Naive thymus-derived CD4-positive, alpha-beta T cell (primary cell): ENCODE results near the gene PPIA. TPM values are rescaled to one million over a fixed set of nuclear protein-coding genes. Genes with fewer than 3 reads are reported as not detected.
A peak's percentile ranks its signal among the peaks of the same experiment; 100 is the strongest.
"Not testable (repeated sequence)": the region's sequence is repeated elsewhere in the genome, so short reads cannot be mapped to it uniquely, and the experiment has no call there.

Experiments
- ATAC-seq: fragments of 150-1000 bp; cut with Tn5 transposase; 2 replicates; pipeline ENCODE4 v1.10.0; 2021; ENCODE audit warnings: mild to moderate bottlenecking, moderate library complexity
- CTCF ChIA-PET: fragments of 350-600 bp; sonication (Branson Sonifier 250); formaldehyde crosslinking; loops from one replicate; lab custom pipeline; 2021; ENCODE audit warnings: antibody characterized with exemption; lab: Charles Lee
- POLR2A ChIA-PET: fragments of 350-600 bp; sonication (Branson Sonifier 250); formaldehyde crosslinking; loops from one replicate; lab custom pipeline; 2021; ENCODE audit warnings: antibody characterized with exemption, inconsistent platforms; lab: Charles Lee
- DNase-seq, 9 donors: peaks; one replicate each; pipeline versions ENCODE4 v3.0.0 to v3.0.0-alpha.2; 2020 to 2022; ENCODE audit warnings: mixed read lengths in 1 of 9
- H3K27ac ChIP-seq: one replicate; pipeline ENCODE4 v1.7.0; 2013; ENCODE audit warnings: mild to moderate bottlenecking, low read depth, low read length, moderate library complexity
- H3K27me3 ChIP-seq, 2 donors: one replicate each; pipeline ENCODE4 v1.7.0; 2013; ENCODE audit warnings: low read length in 2 of 2, mild to moderate bottlenecking in 2 of 2, moderate library complexity in 2 of 2; ENCODE audit not compliant: control insufficient read depth in 2 of 2, insufficient read depth in 2 of 2
- H3K36me3 ChIP-seq, 3 experiments: 1 replicate in 2 of 3; 2 replicates in 1 of 3; pipeline ENCODE4 v1.7.0; 2013; ENCODE audit warnings: low read length in 3 of 3, mild to moderate bottlenecking in 3 of 3, moderate library complexity in 1 of 3; ENCODE audit not compliant: insufficient read depth in 3 of 3, control insufficient read depth in 2 of 3
- H3K4me1 ChIP-seq, 2 donors: one replicate each; pipeline ENCODE4 v1.7.0; 2013; ENCODE audit warnings: low read length in 2 of 2, mild to moderate bottlenecking in 2 of 2, moderate library complexity in 1 of 2; ENCODE audit not compliant: control insufficient read depth in 2 of 2, insufficient read depth in 2 of 2
- H3K4me3 ChIP-seq: 2 replicates; pipeline ENCODE4 v1.7.0; 2013; ENCODE audit warnings: mild to moderate bottlenecking, low read length
- H3K9me3 ChIP-seq, 3 experiments: 1 replicate in 2 of 3; 2 replicates in 1 of 3; pipeline ENCODE4 v1.7.0; 2013; ENCODE audit warnings: low read length in 3 of 3; ENCODE audit not compliant: control insufficient read depth in 2 of 3
- H3K27ac Mint-ChIP-seq, 9 donors: one replicate each; pipeline ENCODE4 v1.8.0; 2020 to 2022; ENCODE audit warnings: mixed read lengths in 9 of 9, mild to moderate bottlenecking in 8 of 9, moderate library complexity in 5 of 9, inconsistent platforms in 2 of 9
- H3K27me3 Mint-ChIP-seq, 5 donors: one replicate each; pipeline ENCODE4 v1.8.0; 2021 to 2022; ENCODE audit warnings: mixed read lengths in 5 of 5, mild to moderate bottlenecking in 1 of 5
- H3K36me3 Mint-ChIP-seq, 5 donors: one replicate each; pipeline ENCODE4 v1.8.0; 2020 to 2022; ENCODE audit warnings: mixed read lengths in 5 of 5, mild to moderate bottlenecking in 3 of 5, inconsistent platforms in 1 of 5
- H3K4me1 Mint-ChIP-seq, 7 donors: one replicate each; pipeline ENCODE4 v1.8.0; 2020 to 2022; ENCODE audit warnings: mixed read lengths in 7 of 7, mild to moderate bottlenecking in 3 of 7, inconsistent platforms in 1 of 7
- H3K4me3 Mint-ChIP-seq, 10 donors: one replicate each; pipeline ENCODE4 v1.8.0; 2020 to 2022; ENCODE audit warnings: mild to moderate bottlenecking in 10 of 10, mixed read lengths in 10 of 10, moderate library complexity in 6 of 10, inconsistent platforms in 2 of 10
- H3K9me3 Mint-ChIP-seq, 11 donors: one replicate each; pipeline ENCODE4 v1.8.0; 2020 to 2022; ENCODE audit warnings: mixed read lengths in 11 of 11, mild to moderate bottlenecking in 4 of 11, inconsistent platforms in 1 of 11, moderate library complexity in 1 of 11
- intact Hi-C, 2 donors: fragments of 100-400 bp; cut with micrococcal nuclease; formaldehyde crosslinking; loops; one replicate each; pipeline ENCODE4 v1.15.1; 2023
- polyA plus RNA-seq, 2 donors: library from polyadenylated mRNA; unstranded; fragments of 300-500 nt; fragmentation: Illumina TruSeq; gene quantifications; one replicate each; pipeline ENCODE4 v1.2.3, GENCODE V29; 2021
- total RNA-seq, 6 experiments: library from RNA in 5 of 6; stranded (reverse) in 5 of 6; gene quantifications; 1 replicate in 5 of 6; 2 replicates in 1 of 6; pipeline ENCODE4 v1.2.3 and lab custom pipeline; 2021 to 2026

Gene PPIA
- total and polyA plus RNA-seq, 7 experiments from 2014 or later = 535 to 3,303 (median 639) TPM

DNA sequence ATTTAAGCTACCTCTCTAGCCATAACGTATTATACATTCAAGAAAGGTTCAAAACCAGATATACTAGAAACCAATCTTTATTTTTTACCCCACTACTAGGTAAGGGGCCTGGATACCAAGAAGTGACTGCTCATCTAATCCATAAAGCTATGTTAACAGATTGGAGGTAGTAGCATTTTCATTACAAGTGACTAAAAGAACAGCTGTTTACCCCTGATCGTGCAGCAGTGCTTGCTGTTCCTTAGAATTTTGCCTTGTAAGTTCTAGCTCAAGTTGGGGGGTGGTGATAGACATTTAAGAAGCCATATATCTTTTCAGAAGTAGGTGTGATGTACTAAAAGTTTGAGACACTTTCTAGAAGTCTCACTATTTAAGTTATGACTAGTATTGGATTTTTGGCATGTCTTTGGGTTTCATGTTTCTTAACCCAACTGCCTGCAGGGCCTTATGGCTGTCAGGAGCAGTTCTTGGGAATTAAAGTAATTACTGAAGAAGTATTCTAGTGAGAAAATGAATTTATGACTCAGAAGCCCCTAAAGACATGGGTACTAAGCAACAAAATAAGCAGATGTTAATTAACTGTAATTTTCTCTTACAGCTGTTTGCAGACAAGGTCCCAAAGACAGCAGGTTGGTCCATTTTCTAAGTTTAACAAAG is 2.3 kb downstream of the PPIA start:
- no peak for ATAC-seq

DNA sequence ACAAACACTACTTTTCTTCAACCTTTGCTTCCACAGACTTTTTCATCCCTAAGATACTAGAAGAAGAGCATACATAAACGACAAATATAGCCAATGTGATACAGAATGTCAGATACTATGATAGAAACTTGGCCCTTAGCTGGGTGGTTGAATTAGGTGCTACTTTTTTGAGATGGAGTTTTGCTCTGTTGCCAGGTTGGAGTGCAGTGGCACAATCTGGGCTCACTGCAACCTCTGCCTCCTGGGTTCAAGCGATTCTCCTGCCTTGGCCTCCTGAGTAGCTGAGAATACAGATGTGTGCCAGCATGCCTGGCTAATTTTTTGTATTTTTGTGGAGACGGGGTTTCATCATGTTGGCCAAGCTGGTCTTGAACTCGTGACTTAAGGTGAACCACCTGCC is 3.5 kb downstream of the PPIA start:
- no peaks in the 10 kb centered on the region for H3K27me3 Mint-ChIP-seq
- H3K27ac Mint-ChIP-seq = peak overlapping the region in 7 of 9 donors; percentile 8 to 77 (median 44)
- Histone ChIP-seq H3K27ac (peak overlapping the region; percentile 38), H3K4me3 (no peak overlapping the region), H3K27me3 (no peaks in the 10 kb centered on the region), H3K36me3 (peaks cover 10 to 60% (median 27%) of the 10 kb centered on the region in 3 experiments), H3K4me1 (peaks cover 12 to 21% of the 10 kb centered on the region in 2 donors), H3K9me3 (no peaks in the 10 kb centered on the region)
- H3K9me3 Mint-ChIP-seq = peaks cover 0 to 2% (median 0%) of the 10 kb centered on the region in 11 donors
- DNase-seq = no peak
- ATAC-seq = no peak
- peaks cover 8 to 45% (median 42%) of the 10 kb centered on the region in 7 donors for H3K4me1 Mint-ChIP-seq
- ChIA-PET CTCF (no interaction called here), POLR2A (interaction anchor here (0.6 kb wide), 1 partner anchor 176 kb away, joined by 4 read pairs; no protein-coding TSS in a partner anchor)
- peaks cover 4 to 38% (median 26%) of the 10 kb centered on the region in 5 donors for H3K36me3 Mint-ChIP-seq
- peak overlapping the region in 3 of 10 donors; percentile 13 to 69 (median 37) for H3K4me3 Mint-ChIP-seq
- intact Hi-C loops = loop anchor here in 1 of 2 donors (5.0 kb wide), 3 partner anchors 122 to 718 kb away; partner anchors contain the start of genes MYO1G and POLM

More for the DNA sequence above, 2.3 kb downstream of the PPIA start:
- no peaks in the 10 kb centered on the region for H3K27me3 ChIP-seq
- peaks cover 0 to 2% (median 0%) of the 10 kb centered on the region in 11 donors for H3K9me3 Mint-ChIP-seq
- H3K9me3 ChIP-seq = no peaks in the 10 kb centered on the region
- POLR2A ChIA-PET = interaction anchor here (0.6 to 2.7 kb wide), 15 partner anchors 9 to 339 kb away, joined by 3 to 43 read pairs (median 4); partner anchors contain the start of genes H2AZ2, OGDH, TMED4 and ZMIZ2
- H3K4me1 Mint-ChIP-seq = peaks cover 8 to 45% (median 42%) of the 10 kb centered on the region in 7 donors
- H3K4me3 ChIP-seq = peak overlapping the region; percentile 87
- peaks cover 7 to 50% (median 27%) of the 10 kb centered on the region in 3 experiments for H3K36me3 ChIP-seq
- no peak for DNase-seq
- CTCF ChIA-PET = interaction anchor here (0.5 to 1.4 kb wide), 9 partner anchors 24 to 598 kb away, joined by 3 to 6 read pairs (median 3); partner anchors contain the start of genes H2AZ2 and YKT6
- peak overlapping the region; percentile 87 to 99 (median 98) for H3K4me3 Mint-ChIP-seq
- peak overlapping the region; percentile 98 for H3K27ac ChIP-seq
- intact Hi-C loops = loop anchor here in 1 of 2 donors (5.0 kb wide), 3 partner anchors 124 to 716 kb away; partner anchors contain the start of genes MYO1G and POLM
- H3K27ac Mint-ChIP-seq = peak overlapping the region; percentile 2 to 99 (median 96)
- peaks cover 12 to 21% of the 10 kb centered on the region in 2 donors for H3K4me1 ChIP-seq
- H3K36me3 Mint-ChIP-seq = peaks cover 4 to 36% (median 26%) of the 10 kb centered on the region in 5 donors
- no peaks in the 10 kb centered on the region for H3K27me3 Mint-ChIP-seq

- H3K9me3 Mint-ChIP-seq = peaks cover 0 to 2% (median 0%) of the 10 kb centered on the region in 11 donors
- peaks cover 10 to 63% (median 27%) of the 10 kb centered on the region in 3 experiments for H3K36me3 ChIP-seq
- no peaks in the 10 kb centered on the region for H3K27me3 Mint-ChIP-seq
- DNase-seq (no peak), ATAC-seq (no peak)
- no peaks in the 10 kb centered on the region for H3K9me3 ChIP-seq
- peak overlapping the region in 5 of 9 donors; percentile 4 to 82 (median 66) for H3K27ac Mint-ChIP-seq
- peaks cover 12 to 21% of the 10 kb centered on the region in 2 donors for H3K4me1 ChIP-seq
- CTCF ChIA-PET = interaction anchor here (0.6 kb wide), 1 partner anchor 363 kb away, joined by 3 read pairs; no protein-coding TSS in a partner anchor
- POLR2A ChIA-PET = interaction anchor here (1.1 to 1.5 kb wide), 3 partner anchors 9 to 51 kb away, joined by 3 to 4 read pairs (median 3); no protein-coding TSS in a partner anchor
- H3K4me3 Mint-ChIP-seq = peak overlapping the region in 1 of 10 donors; percentile 56
- peaks cover 8 to 45% (median 42%) of the 10 kb centered on the region in 7 donors for H3K4me1 Mint-ChIP-seq
- intact Hi-C loops = no loop called here
- peaks cover 4 to 38% (median 26%) of the 10 kb centered on the region in 5 donors for H3K36me3 Mint-ChIP-seq
- H3K27me3 ChIP-seq = no peaks in the 10 kb centered on the region
- H3K27ac ChIP-seq = no peak overlapping the region
- H3K4me3 ChIP-seq = no peak overlapping the region
These were observed 5.4 kb downstream of the PPIA start for GRCh38 chr7:44801890-44802289.

DNA sequence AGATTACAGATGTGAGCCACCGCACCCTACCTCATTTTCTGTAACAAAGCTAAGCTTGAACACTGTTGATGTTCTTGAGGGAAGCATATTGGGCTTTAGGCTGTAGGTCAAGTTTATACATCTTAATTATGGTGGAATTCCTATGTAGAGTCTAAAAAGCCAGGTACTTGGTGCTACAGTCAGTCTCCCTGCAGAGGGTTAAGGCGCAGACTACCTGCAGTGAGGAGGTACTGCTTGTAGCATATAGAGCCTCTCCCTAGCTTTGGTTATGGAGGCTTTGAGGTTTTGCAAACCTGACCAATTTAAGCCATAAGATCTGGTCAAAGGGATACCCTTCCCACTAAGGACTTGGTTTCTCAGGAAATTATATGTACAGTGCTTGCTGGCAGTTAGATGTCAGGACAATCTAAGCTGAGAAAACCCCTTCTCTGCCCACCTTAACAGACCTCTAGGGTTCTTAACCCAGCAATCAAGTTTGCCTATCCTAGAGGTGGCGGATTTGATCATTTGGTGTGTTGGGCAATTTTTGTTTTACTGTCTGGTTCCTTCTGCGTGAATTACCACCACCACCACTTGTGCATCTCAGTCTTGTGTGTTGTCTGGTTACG is 6.0 kb downstream of the PPIA start:
- Mint-ChIP-seq H3K27me3 (no peaks in the 10 kb centered on the region), H3K4me1 (peaks cover 6 to 41% (median 38%) of the 10 kb centered on the region in 7 donors), H3K27ac (peak overlapping the region in 4 of 9 donors; percentile 11 to 71 (median 21)), H3K9me3 (no peaks in the 10 kb centered on the region), H3K4me3 (no peak overlapping the region), H3K36me3 (peaks cover 4 to 34% (median 22%) of the 10 kb centered on the region in 5 donors)
- intact Hi-C loops = no loop called here
- ATAC-seq = no peak
- Histone ChIP-seq H3K27ac (peak overlapping the region; percentile 49), H3K36me3 (peaks cover 10 to 59% (median 27%) of the 10 kb centered on the region in 3 experiments), H3K4me1 (peaks cover 12 to 21% of the 10 kb centered on the region in 2 donors), H3K9me3 (no peaks in the 10 kb centered on the region), H3K4me3 (no peak overlapping the region), H3K27me3 (no peaks in the 10 kb centered on the region)
- ChIA-PET POLR2A (interaction anchor here (1.1 to 1.5 kb wide), 3 partner anchors 10 to 52 kb away, joined by 3 to 4 read pairs (median 3); no protein-coding TSS in a partner anchor), CTCF (no interaction called here)
- no peak for DNase-seq

GRCh38 chr7:44803828-44804519 is 7.5 kb downstream of the PPIA start:
- H3K27ac ChIP-seq, H3K4me1 ChIP-seq, ATAC-seq, DNase-seq, intact Hi-C loops, H3K9me3 Mint-ChIP-seq, H3K27me3 Mint-ChIP-seq, H3K4me3 ChIP-seq, H3K9me3 ChIP-seq, H3K27ac Mint-ChIP-seq, H3K4me3 Mint-ChIP-seq, H3K27me3 ChIP-seq: not testable (repeated sequence)
- Mint-ChIP-seq H3K4me1 (peaks cover 0 to 27% (median 25%) of the 10 kb centered on the region in 7 donors), H3K36me3 (peaks cover 4 to 27% (median 21%) of the 10 kb centered on the region in 5 donors)
- ChIA-PET POLR2A (interaction anchor here (0.7 to 1.8 kb wide), 3 partner anchors 15 to 59 kb away, joined by 3 to 5 read pairs (median 4); no protein-coding TSS in a partner anchor), CTCF (interaction anchor here (0.7 kb wide), 1 partner anchor 174 kb away, joined by 5 read pairs; no protein-coding TSS in a partner anchor)
- H3K36me3 ChIP-seq = peaks cover 10 to 55% (median 27%) of the 10 kb centered on the region in 3 experiments
